Measurements from ENCODE around the gene PDE4A.
A peak's percentile ranks its signal among the peaks of the same experiment; 100 is the strongest.

DNA sequence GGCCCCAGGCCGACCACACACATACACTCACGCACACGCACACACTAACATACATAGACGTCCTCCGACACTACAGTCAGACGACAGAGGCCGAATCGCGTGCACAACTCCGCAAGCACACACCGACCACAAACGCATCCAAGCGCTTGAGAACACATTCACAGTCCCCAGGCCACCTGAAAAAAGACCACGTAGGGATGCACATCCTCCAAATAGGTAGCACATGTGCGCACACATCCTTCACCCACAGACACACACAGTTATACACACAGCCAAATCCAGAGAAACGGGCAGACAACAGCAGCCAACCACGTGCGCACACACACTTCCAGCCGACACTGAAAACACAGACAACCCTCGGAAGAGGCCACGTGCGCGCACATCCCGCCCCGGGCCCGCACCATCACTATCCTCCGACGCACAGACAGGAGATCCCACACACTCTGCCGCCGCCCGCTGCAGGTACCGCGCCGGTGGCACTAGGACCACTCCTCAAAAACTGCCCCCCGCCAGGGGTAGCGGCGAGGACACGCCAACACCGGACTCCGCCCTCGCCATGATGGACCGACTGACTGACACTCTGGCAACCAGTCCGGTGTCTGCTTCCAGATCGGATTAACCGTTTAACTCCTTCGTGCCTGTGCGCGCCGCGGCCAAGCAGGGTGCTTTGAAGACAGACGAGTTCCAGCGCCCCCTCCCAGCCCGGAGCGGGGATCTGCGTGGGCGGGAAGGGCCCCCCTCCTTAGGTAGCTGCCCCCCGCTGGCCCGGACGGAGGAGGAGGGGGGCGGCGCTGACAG lies 493 bp upstream of the PDE4A start:
- TF ChIP-seq POLR2A (IDR thresholded peaks at IDR 0.05; ENCODE audit: low read length) (no peak), RFX5 (IDR thresholded peaks at IDR 0.05) (no peak), RCOR1 (IDR thresholded peaks at IDR 0.05; ENCODE audit: low read depth, low read length) (no peak), PBX3 (IDR thresholded peaks at IDR 0.05) (peak; percentile 88), JUN (IDR thresholded peaks at IDR 0.05) (no peak), EP300 (IDR thresholded peaks at IDR 0.05) (no peak)

All from A549 (cell line).